Measurements from ENCODE around the gene TSEN15.

- TF ChIP-seq REST (IDR thresholded peaks at IDR 0.05; ENCODE audit: borderline replicate concordance) (no peak), REST (CRISPR knock-in tag; IDR thresholded peaks at IDR 0.05; ENCODE audit: low read depth) (no peak), SMAD3 (CRISPR knock-in tag; conservative IDR thresholded peaks at IDR 0.05) (no peak), POLR2A (conservative IDR thresholded peaks at IDR 0.05) (no peak), HNRNPL (IDR thresholded peaks at IDR 0.05; ENCODE audit: low read depth, low read length) (no peak), BCL6 (CRISPR knock-in tag; IDR thresholded peaks at IDR 0.05) (no peak), ZBTB8A (IDR thresholded peaks at IDR 0.05; ENCODE audit: partially characterized antibody) (no peak), THRB (CRISPR knock-in tag; conservative IDR thresholded peaks at IDR 0.05) (no peak), CTCF (IDR thresholded peaks at IDR 0.05 in 2 of 3, conservative IDR thresholded peaks at IDR 0.05 in 1 of 3; ENCODE audit: insufficient read depth in 2 of 3, low read depth in 1 of 3, low read length in 3 of 3) (no peak), FOXK2 (conservative IDR thresholded peaks at IDR 0.05 in 1 of 2, IDR thresholded peaks at IDR 0.05 in 1 of 2; ENCODE audit: low read depth in 2 of 2) (no peak), KDM1A (IDR thresholded peaks at IDR 0.05) (0 out of 4 replicates have a peak, but pooled peaks of 1 of the 2 experiments have one; percentile 1), MAFK (IDR thresholded peaks at IDR 0.05; ENCODE audit: low read length) (no peak), MED1 (CRISPR knock-in tag; IDR thresholded peaks at IDR 0.05; ENCODE audit: borderline replicate concordance) (no peak), KDM4B (IDR thresholded peaks at IDR 0.05; ENCODE audit: borderline replicate concordance in 2 of 2, low read depth in 1 of 2) (no peak)
Measured at GRCh38 chr1:184052194-184052559, 647 bp downstream of the TSEN15 start.

All from K562 (cell line).